Transverse colon (tissue), 4 donors: ENCODE data around the gene TCF7. TPM values are rescaled to one million over a fixed set of nuclear protein-coding genes. Genes with fewer than 3 reads are reported as not detected.

Experiments used
- DNase-seq: peaks from one replicate; pipeline ENCODE4 v3.0.0-alpha.2; 2019
- H3K27ac ChIP-seq, 4 donors: fragments of 200-600 bp; sonication (generic); 2 replicates each; pipeline ENCODE4 v1.5.1; 2016 to 2018; ENCODE audit warnings: inconsistent platforms in 4 of 4
- H3K27me3 ChIP-seq: fragments of 200-600 bp; sonication (generic); 2 replicates; pipeline ENCODE4 v1.5.1; 2017; ENCODE audit warnings: inconsistent platforms
- H3K36me3 ChIP-seq, 4 donors: fragments of 200-600 bp; sonication (generic); 2 replicates each; pipeline ENCODE4 v1.5.1; 2017 to 2019; ENCODE audit warnings: inconsistent platforms in 4 of 4
- H3K4me1 ChIP-seq, 4 donors: fragments of 200-600 bp; sonication (generic); 2 replicates each; pipeline ENCODE4 v1.5.1; 2017 to 2020; ENCODE audit warnings: inconsistent platforms in 4 of 4
- H3K4me3 ChIP-seq, 4 donors: fragments of 200-600 bp; sonication (generic); 1 replicate in 1 of 4; 2 replicates in 3 of 4; pipeline versions ENCODE4 v1.5.1 to v1.6.1; 2017 to 2019; ENCODE audit warnings: inconsistent platforms in 4 of 4
- H3K9me3 ChIP-seq, 2 donors: fragments of 200-600 bp; sonication (generic); 2 replicates each; pipeline ENCODE4 v1.5.1; 2017 to 2019; ENCODE audit warnings: inconsistent platforms in 2 of 2
- CTCF ChIP-seq, 5 experiments: fragments of 200-600 bp in 3 of 5; fragments of 450-650 bp in 2 of 5; sonication (generic) in 3 of 5; IDR thresholded peaks; 1 replicate in 2 of 5; 2 replicates in 3 of 5; pipeline ENCODE4 v1.5.1; 2016 to 2017; ENCODE audit warnings: antibody characterized with exemption in 5 of 5, inconsistent platforms in 3 of 5, mild to moderate bottlenecking in 2 of 5, moderate library complexity in 1 of 5
- EP300 ChIP-seq: sonication (generic); formaldehyde crosslinking; IDR thresholded peaks from one replicate; pipeline ENCODE4 v1.6.1; 2017; ENCODE audit warnings: antibody characterized with exemption, low read depth
- POLR2A ChIP-seq: fragments of 450-650 bp; IDR thresholded peaks from one replicate; pipeline ENCODE4 v1.6.1; 2016; ENCODE audit warnings: antibody characterized with exemption, mild to moderate bottlenecking, moderate library complexity
- POLR2AphosphoS5 ChIP-seq, 3 donors: sonication (generic); formaldehyde crosslinking; IDR thresholded peaks; one replicate each; pipeline ENCODE4 v1.6.1; 2016; ENCODE audit warnings: antibody characterized with exemption in 3 of 3
- WGBS, 2 donors: methylation state at CpG; one replicate each; pipeline ENCODE4 v1.1.5; 2018; ENCODE audit warnings: low coverage in 1 of 2; 5-methylcytosine and 5-hydroxymethylcytosine counted together
- in situ Hi-C, 4 donors: fragments of 200-750 bp; cut with MboI; loops; one replicate each; pipeline versions ENCODE4 v1.15.0 to v1.15.1; 2017; ENCODE audit warnings: low sequenced_read_pairs in 3 of 4, low pct_ligation_motif_present in 1 of 4, low pct_unique_long_range_greater_than_20kb in 1 of 4
- intact Hi-C: fragments of 100-400 bp; cut with DNase I; formaldehyde crosslinking; loops from one replicate; pipeline ENCODE4 v1.15.1; 2023; ENCODE audit warnings: low total_unique reads
- total RNA-seq, 4 donors: library from RNA; depleted of rRNA; stranded (reverse); fragments of >200 nt; gene quantifications; one replicate each; pipeline ENCODE4 v1.1.0, GENCODE V29; 2016

The TCF7 gene
- total RNA-seq, 4 donors from 2014 or later = 0.60 to 7.1 (median 3.1) TPM

GRCh38 chr5:134131578-134132350 is 17.3 kb downstream of the TCF7 start:
- Histone ChIP-seq H3K9me3 (no peaks in the 10 kb centered on the region), H3K4me1 (no peaks in the 10 kb centered on the region), H3K27me3 (no peaks in the 10 kb centered on the region), H3K4me3 (no peak overlapping the region), H3K27ac (peak overlapping the region in 2 of 4 donors; percentile 8 to 18), H3K36me3 (peaks cover 0 to 10% (median under 1%) of the 10 kb centered on the region in 4 donors)
- in situ Hi-C loops (no loop called here), intact Hi-C loops (no loop called here)
- DNase-seq = no peak
- WGBS, 2 donors = 82 to 88% methylated on average over 2 to 7 of the region's 7 CpGs
- TF ChIP-seq POLR2A (no peak), POLR2AphosphoS5 (IDR thresholded peaks at IDR 0.05) (no peak), EP300 (no peak), CTCF (IDR thresholded peaks at IDR 0.05) (no peak)

DNA sequence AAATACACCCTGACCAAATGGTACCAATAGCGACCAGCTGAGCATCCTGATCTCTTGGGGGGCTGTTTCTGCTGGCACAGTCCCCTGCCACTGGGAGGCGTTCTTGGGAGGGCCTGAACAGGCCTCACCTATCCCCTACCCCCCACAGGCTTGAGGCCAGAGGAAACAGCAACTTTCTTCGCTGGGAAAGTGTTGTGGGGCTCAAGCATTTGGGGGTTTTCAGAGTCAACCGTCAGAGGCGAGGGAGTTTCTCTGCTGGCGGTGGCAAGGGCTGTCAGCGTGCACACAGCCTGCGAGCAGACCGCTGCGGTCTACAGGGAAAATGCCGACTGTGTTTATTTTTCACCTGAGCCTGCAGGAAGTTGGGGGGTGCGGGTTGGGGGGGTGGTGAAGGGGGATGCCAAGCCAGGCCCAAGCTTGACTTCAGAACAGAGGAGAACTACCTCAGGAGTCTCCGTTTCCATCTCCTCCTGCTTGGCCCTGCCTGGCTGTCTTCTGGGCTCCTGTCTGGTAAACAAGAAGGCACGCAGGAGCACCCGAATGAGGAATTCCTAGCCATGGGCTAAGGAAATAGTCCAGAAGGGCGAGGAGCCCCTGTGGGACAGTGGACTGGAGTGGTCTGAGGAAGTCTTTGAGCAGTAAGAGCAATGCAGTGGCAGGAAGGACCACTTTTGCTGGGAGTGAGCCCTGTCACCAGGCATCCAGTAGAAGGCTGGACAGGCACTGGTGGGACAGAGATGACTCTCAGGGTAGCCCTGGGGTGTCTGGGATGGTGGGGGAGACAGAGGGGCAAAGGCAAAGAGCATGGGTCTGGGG is 18.1 kb downstream of the TCF7 start:
- intact Hi-C loops (no loop called here), in situ Hi-C loops (no loop called here)
- H3K4me3 ChIP-seq = no peak overlapping the region
- DNase-seq = no peak
- H3K4me1 ChIP-seq = no peaks in the 10 kb centered on the region
- H3K9me3 ChIP-seq = no peaks in the 10 kb centered on the region
- H3K27ac ChIP-seq = peak overlapping the region in 1 of 4 donors; percentile 37
- TF ChIP-seq POLR2AphosphoS5 (IDR thresholded peaks at IDR 0.05) (no peak), CTCF (IDR thresholded peaks at IDR 0.05) (no peak), POLR2A (no peak), EP300 (no peak)
- WGBS, 2 donors = 74% methylated on average over 7 of the region's 16 CpGs; no CpG with 5 or more reads in 1 of the 2 donors
- no peaks in the 10 kb centered on the region for H3K27me3 ChIP-seq
- peaks cover 0 to 10% (median 2%) of the 10 kb centered on the region in 4 donors for H3K36me3 ChIP-seq

DNA sequence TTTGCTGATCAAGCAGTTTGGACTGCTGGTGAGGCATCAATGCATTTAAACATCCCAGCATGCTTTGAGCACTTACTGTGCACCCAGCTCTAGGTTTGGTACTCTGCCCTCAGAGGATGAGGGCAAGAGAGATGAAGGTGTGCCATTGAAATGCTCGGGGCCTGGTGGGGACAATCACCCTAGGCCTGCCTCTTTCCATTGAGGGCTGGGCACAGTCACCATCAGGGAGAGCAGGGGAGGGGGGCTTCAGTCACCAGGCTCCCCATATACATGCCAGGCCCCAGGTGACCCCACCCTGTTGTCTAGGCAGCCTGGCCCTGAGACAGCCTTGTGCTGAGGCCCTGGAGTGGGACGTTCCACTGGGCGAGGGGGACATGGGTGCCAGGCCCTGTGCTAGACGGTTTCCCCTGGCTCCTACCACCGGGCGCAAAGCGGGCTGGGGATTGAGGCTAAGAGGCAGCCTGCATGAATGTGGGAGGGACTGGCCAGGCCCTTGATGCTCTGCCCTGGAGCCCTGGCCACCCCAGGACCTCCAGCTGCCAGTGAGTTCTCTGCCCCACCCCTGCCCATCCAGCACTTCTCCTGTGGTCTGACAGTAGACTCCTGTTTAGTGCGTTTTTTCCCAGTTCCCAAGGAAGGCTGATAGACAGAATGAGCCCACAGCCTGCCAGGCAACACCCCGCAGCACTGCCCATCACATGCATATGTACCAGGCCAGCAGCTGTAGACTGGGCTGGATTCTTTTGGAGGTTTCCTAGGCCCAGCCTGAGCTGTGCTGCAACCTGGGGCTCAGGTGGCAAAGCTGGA is 18.9 kb downstream of the TCF7 start:
- TF ChIP-seq EP300 = no peak
- TF ChIP-seq CTCF (IDR thresholded peaks at IDR 0.05) = no peak
- no peak for TF ChIP-seq POLR2A
- no peak for TF ChIP-seq POLR2AphosphoS5 (IDR thresholded peaks at IDR 0.05)
- no peaks in the 10 kb centered on the region for H3K27me3 ChIP-seq
- in situ Hi-C loops (no loop called here), intact Hi-C loops (no loop called here)
- peak overlapping the region in 1 of 4 donors; percentile 37 for H3K27ac ChIP-seq
- peak; percentile 6 for DNase-seq
- no peak overlapping the region for H3K4me3 ChIP-seq
- no peaks in the 10 kb centered on the region for H3K4me1 ChIP-seq
- 89% methylated on average over 9 of the region's 9 CpGs; no CpG with 5 or more reads in 1 of the 2 donors for WGBS, 2 donors
- no peaks in the 10 kb centered on the region for H3K9me3 ChIP-seq
- H3K36me3 ChIP-seq = peaks cover 0 to 10% (median 2%) of the 10 kb centered on the region in 4 donors
